SK-N-SH treated with all-trans-retinoic acid at 6 μM for 48 hours (cell line): ENCODE measurements around the gene ATXN7.

Experiments
- ATAC-seq: fragments of 200-7000 bp; cut with Tn5 transposase; 3 replicates; pipeline ENCODE4 v1.9.1; 2020; ENCODE audit warnings: mild to moderate bottlenecking, moderate library complexity
- ARNTL ChIP-seq: fragments of 450-650 bp; formaldehyde crosslinking; IDR thresholded peaks from 2 replicates; pipeline ENCODE4 v1.5.0; 2020; ENCODE audit warnings: low read depth, mild to moderate bottlenecking, moderate library complexity, borderline replicate concordance
- BACH2 ChIP-seq: fragments of 250-450 bp; sonication (Bioruptor Pico); IDR thresholded peaks from 2 replicates; pipeline ENCODE4 v1.9.0; 2021; ENCODE audit warnings: mild to moderate bottlenecking, borderline replicate concordance
- CREB5 ChIP-seq: fragments of 250-450 bp; sonication (Bioruptor Pico); IDR thresholded peaks from 2 replicates; pipeline ENCODE4 v1.5.1; 2020; ENCODE audit warnings: low read depth, mild to moderate bottlenecking, moderate library complexity
- CSDC2 ChIP-seq: fragments of 250-450 bp; sonication (Bioruptor Pico); IDR thresholded peaks from 2 replicates; pipeline ENCODE4 v1.5.0; 2020; ENCODE audit warnings: mild to moderate bottlenecking, moderate library complexity
- CSRNP3 ChIP-seq: fragments of 250-450 bp; sonication (Bioruptor Pico); IDR thresholded peaks from 2 replicates; pipeline ENCODE4 v1.5.1; 2021; ENCODE audit warnings: mild to moderate bottlenecking, moderate library complexity
- ESRRG ChIP-seq: fragments of 250-450 bp; sonication (Bioruptor Pico); IDR thresholded peaks from 2 replicates; pipeline ENCODE4 v1.6.1; 2021; ENCODE audit warnings: mild to moderate bottlenecking
- GLIS3 ChIP-seq: fragments of 250-450 bp; sonication (Bioruptor Pico); IDR thresholded peaks from 2 replicates; pipeline ENCODE4 v1.5.0; 2020; ENCODE audit warnings: mild to moderate bottlenecking, moderate library complexity
- ISL1 ChIP-seq: fragments of 250-450 bp; sonication (Bioruptor Pico); IDR thresholded peaks from 2 replicates; pipeline ENCODE4 v2.1.2; 2022; ENCODE audit warnings: mild to moderate bottlenecking, moderate library complexity
- OSR1 ChIP-seq: fragments of 250-450 bp; sonication (Bioruptor Pico); IDR thresholded peaks from 2 replicates; pipeline ENCODE4 v1.8.0; 2022; ENCODE audit warnings: moderate library complexity, mild to moderate bottlenecking, inconsistent platforms
- PATZ1 ChIP-seq: fragments of 250-450 bp; sonication (Bioruptor Pico); IDR thresholded peaks from 2 replicates; pipeline ENCODE4 v1.8.0; 2020; ENCODE audit warnings: mild to moderate bottlenecking, moderate library complexity, borderline replicate concordance
- POU6F1 ChIP-seq: fragments of 250-450 bp; sonication (Bioruptor Pico); IDR thresholded peaks from 2 replicates; pipeline ENCODE4 v1.8.0; 2021; ENCODE audit warnings: low read depth, mild to moderate bottlenecking, moderate library complexity, borderline replicate concordance
- PPARA ChIP-seq: fragments of 250-450 bp; sonication (Bioruptor Pico); IDR thresholded peaks from 2 replicates; pipeline ENCODE4 v1.5.0; 2020; ENCODE audit warnings: mild to moderate bottlenecking, borderline replicate concordance
- RARB ChIP-seq: fragments of 250-450 bp; sonication (Bioruptor Pico); IDR thresholded peaks from 2 replicates; pipeline ENCODE4 v1.8.0; 2021; ENCODE audit warnings: mild to moderate bottlenecking, moderate library complexity
- SNAI2 ChIP-seq: fragments of 250-450 bp; sonication (Bioruptor Pico); IDR thresholded peaks from 2 replicates; pipeline ENCODE4 v1.5.0; 2020; ENCODE audit warnings: mild to moderate bottlenecking, moderate library complexity
- TSHZ2 ChIP-seq: fragments of 250-450 bp; sonication (Bioruptor Pico); IDR thresholded peaks from 2 replicates; pipeline ENCODE4 v1.5.0; 2020; ENCODE audit warnings: mild to moderate bottlenecking, moderate library complexity
- ZC3H10 ChIP-seq: fragments of 250-450 bp; sonication (Bioruptor Pico); IDR thresholded peaks from 2 replicates; pipeline ENCODE4 v1.5.1; 2021; ENCODE audit warnings: mild to moderate bottlenecking, moderate library complexity
- ZFP3 ChIP-seq: fragments of 250-450 bp; sonication (Bioruptor Pico); IDR thresholded peaks from 2 replicates; pipeline ENCODE4 v1.5.0; 2020; ENCODE audit warnings: mild to moderate bottlenecking, moderate library complexity
- ZFP30 ChIP-seq: fragments of 450-650 bp; formaldehyde crosslinking; IDR thresholded peaks from 2 replicates; pipeline ENCODE4 v1.5.0; 2022; ENCODE audit warnings: mild to moderate bottlenecking, moderate library complexity
- ZNF70 ChIP-seq: fragments of 450-650 bp; formaldehyde crosslinking; IDR thresholded peaks from 2 replicates; pipeline ENCODE4 v1.5.0; 2020; ENCODE audit warnings: mild to moderate bottlenecking, moderate library complexity
- ZNF8 ChIP-seq: fragments of 450-650 bp; formaldehyde crosslinking; IDR thresholded peaks from 2 replicates; pipeline ENCODE4 v1.5.0; 2020; ENCODE audit warnings: mild to moderate bottlenecking, moderate library complexity

The ATXN7 gene

GRCh38 chr3:63995086-63995485 is 131.4 kb downstream of the ATXN7 start:
- no peak for ATAC-seq
- TF ChIP-seq BACH2 (CRISPR knock-in tag) = no peak
- no peak for TF ChIP-seq OSR1 (CRISPR knock-in tag)
- TF ChIP-seq PPARA (CRISPR knock-in tag) = no peak
- no peak for TF ChIP-seq CSDC2
- no peak for TF ChIP-seq ZC3H10
- TF ChIP-seq RARB = no peak
- no peak for TF ChIP-seq CREB5
- TF ChIP-seq GLIS3 = no peak
- TF ChIP-seq ZNF70 (CRISPR knock-in tag) = no peak
- TF ChIP-seq ZFP3 (CRISPR knock-in tag) = no peak
- TF ChIP-seq TSHZ2 (CRISPR knock-in tag) = no peak
- no peak for TF ChIP-seq ISL1 (CRISPR knock-in tag)
- no peak for TF ChIP-seq ZFP30 (CRISPR knock-in tag)

- no peak for TF ChIP-seq RARB
- TF ChIP-seq ZFP3 (CRISPR knock-in tag) = no peak
- TF ChIP-seq PATZ1 = no peak
- no peak for TF ChIP-seq ZNF70 (CRISPR knock-in tag)
- no peak for TF ChIP-seq ZFP30 (CRISPR knock-in tag)
- no peak for TF ChIP-seq PPARA (CRISPR knock-in tag)
- TF ChIP-seq ZNF8 = no peak
- TF ChIP-seq SNAI2 (CRISPR knock-in tag) = no peak
- TF ChIP-seq, all 23 proteins: peak for 0
- no peak for ATAC-seq
Observed at GRCh38 chr3:63998852-63999754, 135.4 kb downstream of the ATXN7 start.

- no peak for ATAC-seq
- no peak for TF ChIP-seq SNAI2 (CRISPR knock-in tag)
- no peak for TF ChIP-seq ZFP30 (CRISPR knock-in tag)
- TF ChIP-seq CREB5 = no peak
- TF ChIP-seq ESRRG (CRISPR knock-in tag) = no peak
- no peak for TF ChIP-seq PPARA (CRISPR knock-in tag)
- TF ChIP-seq POU6F1 (CRISPR knock-in tag) = no peak
- no peak for TF ChIP-seq ARNTL (CRISPR knock-in tag)
- TF ChIP-seq ZC3H10 = no peak
- no peak for TF ChIP-seq CSDC2
- no peak for TF ChIP-seq CSRNP3
- no peak for TF ChIP-seq ISL1 (CRISPR knock-in tag)
- no peak for TF ChIP-seq GLIS3
- no peak for TF ChIP-seq TSHZ2 (CRISPR knock-in tag)
- no peak for TF ChIP-seq ZNF70 (CRISPR knock-in tag)
- TF ChIP-seq ZNF8 = no peak
Observed at GRCh38 chr3:64000453-64001055, 136.9 kb downstream of the ATXN7 start.
